Astrocyte (in vitro differentiated cells and primary cell): Measurements from ENCODE around the gene ZNF385C.

Experiments
- CTCF ChIP-seq: IDR thresholded peaks from 2 replicates; pipeline ENCODE4 v1.5.1; 2011; ENCODE audit warnings: low read depth, mild to moderate bottlenecking, inconsistent platforms, low read length, moderate library complexity; ENCODE audit not compliant: insufficient read depth
- EZH2 ChIP-seq: IDR thresholded peaks from 2 replicates; pipeline ENCODE4 v1.6.1; 2012; ENCODE audit warnings: mild to moderate bottlenecking, low read length, inconsistent platforms; ENCODE audit not compliant: insufficient read depth

DNA sequence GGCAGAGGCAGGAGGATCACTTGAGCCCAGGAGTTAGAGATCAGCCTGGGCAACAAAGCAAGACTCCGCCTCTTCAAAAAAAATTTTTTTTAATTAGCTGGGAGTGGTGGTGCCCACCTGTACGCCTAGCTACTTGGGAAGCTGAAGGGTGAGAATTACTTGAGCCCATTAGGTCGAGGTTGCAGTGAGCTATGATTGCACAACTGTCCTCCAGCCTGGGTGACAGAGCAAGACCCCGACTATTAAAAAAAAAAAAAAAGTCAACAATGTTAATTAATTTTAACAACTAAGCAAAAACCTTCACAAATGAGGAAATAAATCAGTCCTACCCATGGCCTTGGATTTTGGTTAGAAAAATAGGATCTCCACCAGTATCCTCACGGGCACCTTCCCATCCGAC is 8.9 kb upstream of the ZNF385C start:
- TF ChIP-seq EZH2 (no peak), CTCF (no peak)
